T-helper 2 cell treated with Interferon-gamma antibody and Interleukin-4, amounts not matched to agents 5 μg/mL and 100 μg/mL, for 36 hours (primary cell): ENCODE data around the gene FBXW8.

Experiments
- DNase-seq: peaks from one replicate; pipeline ENCODE4 v3.0.0; 2021; ENCODE audit warnings: low spot score
- H3K27ac Mint-ChIP-seq: one replicate; pipeline ENCODE4 v1.8.0; 2021; ENCODE audit warnings: mild to moderate bottlenecking, mixed read lengths
- H3K27me3 Mint-ChIP-seq: one replicate; pipeline ENCODE4 v1.8.0; 2021; ENCODE audit warnings: low read depth, mixed read lengths
- H3K36me3 Mint-ChIP-seq: one replicate; pipeline ENCODE4 v1.8.0; 2021; ENCODE audit warnings: low read depth, mixed read lengths
- H3K4me1 Mint-ChIP-seq: one replicate; pipeline ENCODE4 v1.8.0; 2021; ENCODE audit warnings: low read depth, mixed read lengths
- H3K4me3 Mint-ChIP-seq: one replicate; pipeline ENCODE4 v1.8.0; 2022; ENCODE audit warnings: mild to moderate bottlenecking, moderate library complexity, mixed read lengths
- H3K9me3 Mint-ChIP-seq: one replicate; pipeline ENCODE4 v1.8.0; 2021; ENCODE audit warnings: mixed read lengths

Gene FBXW8

DNA sequence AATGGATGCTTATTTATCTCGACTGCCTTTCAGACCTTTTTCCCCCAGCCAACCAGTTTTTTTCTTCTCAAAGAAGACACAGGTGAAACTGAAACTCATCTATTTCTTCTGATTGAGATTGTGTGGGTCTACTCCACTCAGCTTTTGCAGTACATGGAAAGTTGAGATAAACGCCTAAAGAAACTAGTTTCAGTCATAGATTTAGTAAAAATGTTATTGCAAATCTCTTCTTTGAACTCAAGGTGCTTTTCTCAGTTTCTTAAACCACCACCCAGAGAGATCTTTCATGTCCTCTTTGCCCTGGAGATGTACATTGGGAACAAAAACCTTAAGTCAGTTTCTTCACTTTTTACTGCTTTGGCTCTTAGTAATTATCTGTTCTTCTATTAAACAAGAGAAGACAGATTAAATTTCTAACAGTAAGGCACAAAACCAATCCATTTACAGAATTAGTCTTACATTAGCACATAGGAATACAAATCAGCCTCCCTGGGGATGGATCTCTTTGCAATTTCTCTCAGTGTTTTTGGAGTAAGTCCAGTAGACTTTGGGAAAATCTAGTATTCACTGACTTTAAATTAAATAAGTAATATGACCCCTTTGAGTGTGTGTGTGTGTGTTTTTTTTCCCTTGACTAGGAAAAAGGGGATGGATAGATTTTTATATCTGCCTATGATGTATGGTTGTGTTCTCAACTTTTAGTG lies 11.6 kb downstream of the FBXW8 start:
- peak overlapping the region; percentile 72 for H3K27ac Mint-ChIP-seq
- peaks cover 1% of the 10 kb centered on the region for H3K36me3 Mint-ChIP-seq
- peak overlapping the region; percentile 61 for H3K4me3 Mint-ChIP-seq
- H3K27me3 Mint-ChIP-seq = peaks cover 64% of the 10 kb centered on the region
- no peak for DNase-seq
- peaks cover 58% of the 10 kb centered on the region for H3K4me1 Mint-ChIP-seq
- no peaks in the 10 kb centered on the region for H3K9me3 Mint-ChIP-seq

GRCh38 chr12:116924558-116925453 lies 14.1 kb downstream of the FBXW8 start:
- peak overlapping the region; percentile 65 for H3K27ac Mint-ChIP-seq
- no peaks in the 10 kb centered on the region for H3K9me3 Mint-ChIP-seq
- peaks cover 12% of the 10 kb centered on the region for H3K36me3 Mint-ChIP-seq
- peaks cover 68% of the 10 kb centered on the region for H3K27me3 Mint-ChIP-seq
- peak overlapping the region; percentile 72 for H3K4me3 Mint-ChIP-seq
- DNase-seq = peak; percentile 71
- H3K4me1 Mint-ChIP-seq = peaks cover 57% of the 10 kb centered on the region

DNA sequence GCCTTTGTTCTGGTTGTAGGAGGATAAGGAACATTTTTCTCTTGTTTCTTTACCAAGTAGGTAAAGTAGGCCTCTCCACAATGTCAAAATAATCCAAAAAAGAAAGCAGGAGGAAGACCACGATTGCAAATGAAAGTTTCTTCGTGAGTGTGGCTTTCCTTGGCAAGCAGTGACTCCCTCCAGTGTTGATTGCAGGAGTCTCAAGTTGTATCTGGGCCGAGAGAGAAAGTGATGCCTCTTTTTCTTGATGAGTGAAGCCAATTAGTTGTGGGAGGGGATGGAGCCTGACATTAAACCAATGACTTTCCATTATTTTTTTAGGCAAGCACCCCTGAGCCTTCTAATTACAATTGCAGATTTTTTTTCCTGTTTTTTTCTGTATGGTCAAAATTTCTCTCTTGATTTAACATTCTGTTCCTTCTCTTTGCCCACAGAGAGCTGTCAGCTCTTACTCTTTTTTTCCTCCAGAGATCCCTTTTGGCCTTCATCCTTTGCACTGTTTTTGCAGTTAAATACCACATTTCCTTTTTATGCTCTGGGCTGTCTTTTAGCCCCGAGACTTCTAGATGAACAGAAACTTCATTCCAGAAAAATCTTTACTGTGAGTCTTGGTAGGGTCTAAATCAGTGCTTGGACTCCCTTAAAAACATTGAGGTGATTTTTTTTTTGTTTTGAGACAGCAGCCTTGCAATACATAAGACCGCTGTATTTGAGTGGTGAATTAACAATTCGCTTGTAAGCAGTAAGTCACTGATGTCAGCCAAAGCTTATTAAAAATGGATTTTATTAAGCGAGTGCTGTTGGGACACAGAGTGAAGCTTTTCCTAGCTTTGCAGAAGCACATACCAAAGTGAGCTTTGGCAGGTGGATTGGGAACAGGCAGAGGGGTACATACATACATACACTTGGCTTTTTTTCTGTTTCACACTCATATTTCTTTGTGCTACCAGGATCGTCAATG lies 15.8 kb downstream of the FBXW8 start:
- no peak overlapping the region for H3K4me3 Mint-ChIP-seq
- H3K36me3 Mint-ChIP-seq = peaks cover 14% of the 10 kb centered on the region
- no peaks in the 10 kb centered on the region for H3K9me3 Mint-ChIP-seq
- no peak for DNase-seq
- H3K4me1 Mint-ChIP-seq = peaks cover 42% of the 10 kb centered on the region
- no peak overlapping the region for H3K27ac Mint-ChIP-seq
- H3K27me3 Mint-ChIP-seq = peaks cover 62% of the 10 kb centered on the region

GRCh38 chr12:116927244-116927940 lies 16.6 kb downstream of the FBXW8 start:
- no peak overlapping the region for H3K27ac Mint-ChIP-seq
- peaks cover 14% of the 10 kb centered on the region for H3K36me3 Mint-ChIP-seq
- H3K9me3 Mint-ChIP-seq = no peaks in the 10 kb centered on the region
- peaks cover 64% of the 10 kb centered on the region for H3K27me3 Mint-ChIP-seq
- no peak overlapping the region for H3K4me3 Mint-ChIP-seq
- DNase-seq = no peak
- H3K4me1 Mint-ChIP-seq = peaks cover 37% of the 10 kb centered on the region

DNA sequence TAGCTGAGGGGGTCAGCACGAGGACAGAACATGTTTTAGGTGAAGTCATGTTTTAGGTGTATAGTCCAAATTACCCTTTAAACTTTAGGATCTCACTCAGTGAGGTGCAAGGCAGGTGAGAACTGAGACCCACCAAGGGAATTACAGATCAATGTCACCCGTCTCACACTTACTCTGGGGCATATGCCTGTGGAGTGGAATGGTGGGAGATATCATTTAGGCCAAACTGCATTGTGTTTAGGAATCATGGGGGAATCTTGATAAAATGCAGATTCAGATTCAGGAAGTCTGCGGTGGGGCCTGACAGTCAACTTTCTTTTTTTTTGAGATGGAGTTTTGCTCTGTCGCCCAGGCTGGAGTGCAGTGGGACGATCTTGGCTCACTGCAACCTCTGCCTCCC lies 17.8 kb downstream of the FBXW8 start:
- H3K27ac Mint-ChIP-seq = no peak overlapping the region

DNA sequence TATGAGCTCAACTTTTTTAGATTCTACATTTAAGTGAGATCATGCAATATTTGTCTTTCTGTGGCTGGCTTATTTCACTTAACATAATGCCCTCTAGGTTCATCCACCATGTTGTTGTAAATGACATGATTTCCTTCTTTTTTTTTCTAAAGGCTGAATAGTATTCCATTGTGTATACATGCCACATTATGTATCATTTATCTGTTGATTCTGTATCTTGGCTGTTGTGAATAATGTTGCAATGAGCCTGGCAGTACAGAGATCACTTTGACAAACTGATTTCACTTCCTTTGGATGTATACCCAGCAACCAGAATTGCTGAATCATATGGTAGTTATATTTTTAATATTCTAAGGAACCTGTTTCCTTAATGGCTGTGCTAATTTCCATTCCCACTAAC lies 19.1 kb downstream of the FBXW8 start:
- Mint-ChIP-seq H3K36me3 (peaks cover 16% of the 10 kb centered on the region), H3K27me3 (peaks cover 74% of the 10 kb centered on the region), H3K4me1 (peaks cover 19% of the 10 kb centered on the region), H3K27ac (no peak overlapping the region), H3K4me3 (no peak overlapping the region), H3K9me3 (no peaks in the 10 kb centered on the region)
- no peak for DNase-seq

More for the DNA sequence above, 17.8 kb downstream of the FBXW8 start:
- Mint-ChIP-seq H3K27me3 (peaks cover 68% of the 10 kb centered on the region), H3K4me3 (no peak overlapping the region), H3K4me1 (peaks cover 30% of the 10 kb centered on the region), H3K36me3 (peaks cover 14% of the 10 kb centered on the region), H3K9me3 (no peaks in the 10 kb centered on the region)
- no peak for DNase-seq

DNA sequence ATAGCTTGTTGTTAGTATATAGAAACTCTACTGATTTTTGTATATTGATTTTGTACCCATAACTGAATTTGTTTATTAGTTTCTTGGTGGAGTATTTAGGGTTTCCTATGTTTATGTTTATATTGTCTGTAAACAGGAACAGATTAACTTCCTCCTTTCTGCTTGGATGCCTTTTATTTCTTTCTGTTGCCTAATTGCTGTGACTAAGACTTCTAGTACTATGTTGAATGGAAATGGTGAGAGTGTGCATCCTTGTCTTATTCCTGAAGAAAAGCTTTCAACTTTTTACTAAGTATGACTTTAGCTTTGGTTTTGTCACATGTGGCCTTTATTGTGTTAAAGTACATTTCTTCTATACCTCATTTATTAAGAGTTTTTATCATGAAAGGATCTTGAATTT lies 20.9 kb downstream of the FBXW8 start:
- H3K4me3 Mint-ChIP-seq = no peak overlapping the region
- peaks cover 16% of the 10 kb centered on the region for H3K36me3 Mint-ChIP-seq

DNA sequence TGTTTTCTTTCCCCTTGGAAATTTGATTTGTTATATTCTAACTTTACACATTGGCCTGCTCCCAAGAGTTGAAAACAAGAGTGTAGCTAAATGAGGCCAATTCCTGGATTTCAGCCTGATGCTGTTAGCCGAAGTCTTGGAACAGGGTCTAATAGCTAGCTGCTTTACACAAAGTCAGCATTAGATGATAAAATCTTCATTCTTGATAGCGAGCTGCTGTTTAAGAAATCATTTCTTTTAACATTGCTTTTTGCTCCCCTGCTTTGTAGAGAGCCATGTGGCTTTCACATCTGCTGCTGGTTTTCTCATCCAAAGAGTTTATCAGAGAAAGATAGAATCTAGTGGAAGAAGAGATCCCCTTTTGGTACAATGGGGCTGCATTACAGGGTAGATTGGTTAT lies 22.3 kb downstream of the FBXW8 start:
- no peak overlapping the region for H3K4me3 Mint-ChIP-seq
- H3K4me1 Mint-ChIP-seq = peaks cover 1% of the 10 kb centered on the region
- no peak overlapping the region for H3K27ac Mint-ChIP-seq
- H3K9me3 Mint-ChIP-seq = no peaks in the 10 kb centered on the region
- peaks cover 58% of the 10 kb centered on the region for H3K27me3 Mint-ChIP-seq
- DNase-seq = no peak
- peaks cover 14% of the 10 kb centered on the region for H3K36me3 Mint-ChIP-seq

More for the DNA sequence above, 20.9 kb downstream of the FBXW8 start:
- H3K9me3 Mint-ChIP-seq = no peaks in the 10 kb centered on the region
- DNase-seq = no peak
- H3K4me1 Mint-ChIP-seq = peaks cover 2% of the 10 kb centered on the region
- H3K27ac Mint-ChIP-seq = no peak overlapping the region
- H3K27me3 Mint-ChIP-seq = peaks cover 63% of the 10 kb centered on the region

DNA sequence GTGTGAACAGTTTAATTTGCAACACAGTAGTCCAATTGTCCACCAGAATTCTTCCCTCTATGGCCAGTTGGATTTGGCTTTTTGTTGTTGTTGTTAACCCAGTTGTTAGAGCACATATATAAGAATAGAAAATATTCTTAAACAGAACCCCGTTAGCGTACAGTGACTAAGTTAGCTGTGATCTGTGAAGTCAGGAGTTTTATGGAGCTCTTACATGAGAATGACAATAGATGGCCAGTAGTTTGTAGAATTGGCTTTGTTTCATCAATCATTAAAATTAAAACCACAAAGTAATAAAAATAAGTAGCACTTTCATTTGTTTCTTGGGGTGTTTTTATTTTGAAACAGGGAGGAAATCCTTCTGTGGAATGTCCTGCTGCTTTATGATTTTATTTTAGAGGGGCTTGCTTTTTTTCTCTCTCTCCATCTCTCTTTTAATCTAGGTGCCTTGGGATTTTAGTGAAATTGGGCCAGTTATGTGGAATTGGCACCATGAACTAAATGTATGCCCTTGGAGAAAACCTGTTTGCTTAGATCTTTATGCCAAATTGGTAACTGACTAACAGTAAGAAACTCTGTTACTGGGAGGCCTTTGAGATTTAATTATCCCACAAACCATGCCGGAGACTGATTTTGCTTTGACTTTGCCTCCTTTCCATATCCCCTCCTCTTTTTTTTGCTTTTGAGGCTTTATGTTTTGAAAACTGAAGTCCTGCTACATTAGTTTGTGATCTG lies 22.9 kb downstream of the FBXW8 start:
- Mint-ChIP-seq H3K4me1 (peaks cover 1% of the 10 kb centered on the region), H3K27me3 (peaks cover 53% of the 10 kb centered on the region), H3K9me3 (no peaks in the 10 kb centered on the region), H3K4me3 (no peak overlapping the region), H3K27ac (no peak overlapping the region), H3K36me3 (peaks cover 9% of the 10 kb centered on the region)
- DNase-seq = no peak

GRCh38 chr12:116934908-116935705 lies 24.4 kb downstream of the FBXW8 start:
- peaks cover 4% of the 10 kb centered on the region for H3K36me3 Mint-ChIP-seq
- peaks cover 1% of the 10 kb centered on the region for H3K4me1 Mint-ChIP-seq
- H3K27ac Mint-ChIP-seq = no peak overlapping the region
- H3K27me3 Mint-ChIP-seq = peaks cover 47% of the 10 kb centered on the region
- no peak for DNase-seq
- no peaks in the 10 kb centered on the region for H3K9me3 Mint-ChIP-seq
- H3K4me3 Mint-ChIP-seq = no peak overlapping the region

DNA sequence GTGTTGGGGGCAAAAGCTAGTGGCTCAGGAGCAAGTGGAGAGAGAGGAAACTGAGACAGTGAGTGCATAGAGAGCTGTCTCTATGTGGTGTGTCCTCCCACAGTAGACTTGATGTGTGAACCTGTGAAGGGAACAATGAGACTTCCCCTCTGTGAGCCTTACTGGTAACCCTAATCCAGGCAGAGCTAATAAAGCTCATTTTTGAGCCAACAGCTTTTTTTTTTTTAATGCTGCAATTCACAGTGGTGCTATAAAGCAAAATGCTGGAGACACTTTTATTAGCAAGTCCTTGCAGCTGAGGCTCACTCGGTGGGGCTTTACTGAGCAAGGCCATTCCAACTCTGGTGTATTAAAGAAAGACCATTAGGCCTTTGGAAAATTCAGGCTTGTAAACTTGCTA lies 26.9 kb downstream of the FBXW8 start:
- Mint-ChIP-seq H3K9me3 (no peaks in the 10 kb centered on the region), H3K36me3 (peaks cover 5% of the 10 kb centered on the region), H3K4me3 (no peak overlapping the region), H3K27ac (no peak overlapping the region), H3K27me3 (peaks cover 31% of the 10 kb centered on the region), H3K4me1 (no peaks in the 10 kb centered on the region)
- DNase-seq = no peak

GRCh38 chr12:116939734-116940133 lies 29.0 kb downstream of the FBXW8 start:
- no peak for DNase-seq
- no peak overlapping the region for H3K4me3 Mint-ChIP-seq
- peaks cover 6% of the 10 kb centered on the region for H3K36me3 Mint-ChIP-seq
- no peak overlapping the region for H3K27ac Mint-ChIP-seq
- peaks cover 12% of the 10 kb centered on the region for H3K9me3 Mint-ChIP-seq
- H3K4me1 Mint-ChIP-seq = no peaks in the 10 kb centered on the region
- H3K27me3 Mint-ChIP-seq = peaks cover 20% of the 10 kb centered on the region
